Calu3 (cell line): ENCODE results near the gene POC5. TPM values are rescaled to one million over a fixed set of nuclear protein-coding genes. Genes with fewer than 3 reads are reported as not detected.

Experiments used
- BruUV-seq: library from RNA; stranded (reverse); fragments of 400-500 nt; replicated peaks from 2 replicates; lab custom pipeline; 2021; lab: Mats Ljungman, UMichigan
- CTCF ChIA-PET: fragments of 300-600 bp; sonication (Branson Sonifier 250); formaldehyde crosslinking; loops from one replicate; lab custom pipeline; 2022; ENCODE audit warnings: antibody characterized with exemption; lab: Charles Lee
- DNase-seq: peaks from one replicate; pipeline ENCODE4 v3.0.0; 2022
- H3K27ac Mint-ChIP-seq: one replicate; pipeline ENCODE4 v1.8.0; 2022; ENCODE audit warnings: mixed read lengths; ENCODE audit not compliant: unreplicated experiment
- H3K27me3 Mint-ChIP-seq: one replicate; pipeline ENCODE4 v1.8.0; 2022; ENCODE audit warnings: mixed read lengths; ENCODE audit not compliant: unreplicated experiment
- H3K36me3 Mint-ChIP-seq: one replicate; pipeline ENCODE4 v1.8.0; 2022; ENCODE audit warnings: mild to moderate bottlenecking, moderate library complexity, mixed read lengths; ENCODE audit not compliant: insufficient read depth, unreplicated experiment
- H3K4me1 Mint-ChIP-seq: one replicate; pipeline ENCODE4 v1.8.0; 2022; ENCODE audit warnings: mild to moderate bottlenecking, low read depth, mixed read lengths; ENCODE audit not compliant: unreplicated experiment
- H3K4me3 Mint-ChIP-seq: one replicate; pipeline ENCODE4 v1.8.0; 2022; ENCODE audit warnings: mild to moderate bottlenecking, low read depth, moderate library complexity, mixed read lengths; ENCODE audit not compliant: unreplicated experiment
- H3K9me3 Mint-ChIP-seq: one replicate; pipeline ENCODE4 v1.8.0; 2022; ENCODE audit warnings: low read depth, mixed read lengths; ENCODE audit not compliant: unreplicated experiment
- intact Hi-C: fragments of 100-400 bp; cut with micrococcal nuclease; formaldehyde crosslinking; loops from one replicate; pipeline ENCODE4 v1.10.0; 2022; ENCODE audit not compliant: unreplicated experiment
- total RNA-seq: library from RNA; stranded (reverse); gene quantifications from 2 replicates; pipeline ENCODE4 v1.2.3, GENCODE V29; 2022
- TF ChIP-seq, protein P1 (sequence below): fragments of 200-600 bp; IDR thresholded peaks from one replicate; pipeline ENCODE4 v1.8.0; 2022; ENCODE audit warnings: antibody characterized with exemption; ENCODE audit not compliant: unreplicated experiment

POC5 gene
- total RNA-seq, 1 experiment from 2014 or later = 20.9 TPM

GRCh38 chr5:75756211-75756610 is 39.0 kb upstream of the POC5 start:
- H3K4me3 Mint-ChIP-seq = no peak overlapping the region

DNA sequence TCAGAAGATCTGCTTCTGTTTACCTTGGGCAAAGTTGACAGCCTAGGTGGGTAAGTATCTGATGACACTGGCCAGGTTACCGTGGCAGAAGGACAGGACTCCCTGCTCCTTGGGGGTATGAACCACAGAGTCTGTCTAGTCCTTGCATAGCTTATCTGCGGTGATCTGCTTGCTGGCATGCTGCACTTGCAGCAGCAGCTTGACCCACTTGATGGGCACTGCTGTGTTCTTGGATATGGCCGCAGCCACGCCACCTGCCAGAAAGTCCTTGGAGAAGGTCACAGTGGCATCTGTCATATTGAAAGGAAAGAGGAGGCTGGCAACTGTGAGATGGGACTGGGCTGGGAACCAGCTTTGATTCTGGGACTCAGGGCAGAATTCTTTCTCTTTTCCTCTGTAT is 35.9 kb upstream of the POC5 start:
- Mint-ChIP-seq H3K36me3 (no peaks in the 10 kb centered on the region), H3K4me1 (no peaks in the 10 kb centered on the region), H3K27ac (no peak overlapping the region), H3K4me3 (no peak overlapping the region), H3K27me3 (peaks cover 59% of the 10 kb centered on the region), H3K9me3 (no peaks in the 10 kb centered on the region)
- TF ChIP-seq, protein P1, sequence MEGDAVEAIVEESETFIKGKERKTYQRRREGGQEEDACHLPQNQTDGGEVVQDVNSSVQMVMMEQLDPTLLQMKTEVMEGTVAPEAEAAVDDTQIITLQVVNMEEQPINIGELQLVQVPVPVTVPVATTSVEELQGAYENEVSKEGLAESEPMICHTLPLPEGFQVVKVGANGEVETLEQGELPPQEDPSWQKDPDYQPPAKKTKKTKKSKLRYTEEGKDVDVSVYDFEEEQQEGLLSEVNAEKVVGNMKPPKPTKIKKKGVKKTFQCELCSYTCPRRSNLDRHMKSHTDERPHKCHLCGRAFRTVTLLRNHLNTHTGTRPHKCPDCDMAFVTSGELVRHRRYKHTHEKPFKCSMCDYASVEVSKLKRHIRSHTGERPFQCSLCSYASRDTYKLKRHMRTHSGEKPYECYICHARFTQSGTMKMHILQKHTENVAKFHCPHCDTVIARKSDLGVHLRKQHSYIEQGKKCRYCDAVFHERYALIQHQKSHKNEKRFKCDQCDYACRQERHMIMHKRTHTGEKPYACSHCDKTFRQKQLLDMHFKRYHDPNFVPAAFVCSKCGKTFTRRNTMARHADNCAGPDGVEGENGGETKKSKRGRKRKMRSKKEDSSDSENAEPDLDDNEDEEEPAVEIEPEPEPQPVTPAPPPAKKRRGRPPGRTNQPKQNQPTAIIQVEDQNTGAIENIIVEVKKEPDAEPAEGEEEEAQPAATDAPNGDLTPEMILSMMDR = no peak
- BruUV-seq = no TSS peak
- intact Hi-C loops = no loop called here
- CTCF ChIA-PET = interaction anchor here (0.6 to 0.8 kb wide), 2 partner anchors 9 to 508 kb away, joined by 3 read pairs; no protein-coding TSS in a partner anchor
- DNase-seq = no peak

More at GRCh38 chr5:75756211-75756610, 39.0 kb upstream of the POC5 start:
- CTCF ChIA-PET = no interaction called here
- H3K27ac Mint-ChIP-seq = no peak overlapping the region
- H3K9me3 Mint-ChIP-seq = no peaks in the 10 kb centered on the region
- TF ChIP-seq, protein P1 = no peak
- peaks cover 38% of the 10 kb centered on the region for H3K27me3 Mint-ChIP-seq
- no TSS peak for BruUV-seq
- no peak for DNase-seq
- no peaks in the 10 kb centered on the region for H3K4me1 Mint-ChIP-seq
- H3K36me3 Mint-ChIP-seq = no peaks in the 10 kb centered on the region
- intact Hi-C loops = no loop called here

DNA sequence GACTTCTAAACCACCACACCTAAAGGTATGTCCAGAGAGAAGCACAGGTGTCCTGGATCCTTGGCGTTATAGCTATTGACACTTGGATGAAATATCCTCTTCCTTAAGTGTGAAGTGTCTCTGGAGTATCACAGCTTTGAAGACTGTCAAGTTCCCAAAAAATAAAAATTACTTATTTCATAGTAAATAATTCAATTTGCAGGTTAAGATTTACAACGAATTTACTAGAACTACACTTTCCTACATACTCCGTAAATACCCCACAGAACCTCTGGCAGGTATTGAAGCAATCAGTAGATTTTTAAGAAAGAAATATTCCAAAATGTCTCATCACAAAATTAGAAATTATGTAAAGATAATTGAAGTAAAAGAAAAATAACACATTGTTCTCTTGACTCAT is 27.1 kb upstream of the POC5 start:
- H3K27me3 Mint-ChIP-seq = peaks cover 44% of the 10 kb centered on the region
- H3K27ac Mint-ChIP-seq = no peak overlapping the region
- no peaks in the 10 kb centered on the region for H3K36me3 Mint-ChIP-seq
- DNase-seq = no peak
- CTCF ChIA-PET = no interaction called here
- H3K9me3 Mint-ChIP-seq = peaks cover 4% of the 10 kb centered on the region
- no TSS peak for BruUV-seq
- intact Hi-C loops = no loop called here
- no peaks in the 10 kb centered on the region for H3K4me1 Mint-ChIP-seq
- TF ChIP-seq, protein P1 = no peak
- no peak overlapping the region for H3K4me3 Mint-ChIP-seq

DNA sequence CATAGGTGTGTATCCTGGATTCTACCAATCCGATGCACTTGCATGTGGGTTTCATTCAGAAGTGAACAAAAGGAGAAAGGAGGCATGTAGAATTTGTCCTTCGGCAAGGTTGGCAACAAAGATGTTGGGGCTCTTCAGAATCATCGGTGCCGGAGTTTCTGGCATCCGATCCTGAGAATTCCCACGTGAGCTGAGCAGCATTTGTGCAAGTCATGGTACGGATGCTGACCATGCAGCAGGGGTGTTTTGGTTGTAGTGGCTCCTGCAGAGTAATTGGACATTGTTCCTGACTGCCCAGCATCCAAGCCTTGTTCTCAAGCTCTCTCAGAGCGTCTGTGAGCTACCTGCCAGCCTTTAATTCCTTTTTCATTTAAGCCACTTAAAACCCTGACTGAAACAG is 19.0 kb upstream of the POC5 start:
- CTCF ChIA-PET = no interaction called here
- intact Hi-C loops = loop anchor here (5.0 to 10.0 kb wide), 3 partner anchors 339 to 1349 kb away; partner anchors contain the start of gene ZBED3
- Mint-ChIP-seq H3K27me3 (peaks cover 24% of the 10 kb centered on the region), H3K36me3 (no peaks in the 10 kb centered on the region), H3K4me3 (no peak overlapping the region), H3K9me3 (peaks cover 4% of the 10 kb centered on the region), H3K27ac (no peak overlapping the region), H3K4me1 (peaks cover 10% of the 10 kb centered on the region)
- TF ChIP-seq, protein P1 = no peak
- no peak for DNase-seq
- BruUV-seq = no TSS peak
